Heart left ventricle (tissue), 13 donors: Measurements from ENCODE around the gene IZUMO2.

Experiments
- CTCF ChIP-seq, 12 donors: fragments of 200-600 bp; sonication (generic) in 4 of 12; IDR thresholded peaks; one replicate each; pipeline versions ENCODE4 v1.5.0 to v1.8.0; 2018 to 2022; ENCODE audit warnings: antibody characterized with exemption in 12 of 12, mild to moderate bottlenecking in 5 of 12
- POLR2A ChIP-seq, 2 donors: fragments of 450-650 bp; IDR thresholded peaks; one replicate each; pipeline ENCODE4 v1.6.1; 2017; ENCODE audit warnings: antibody characterized with exemption in 2 of 2, mild to moderate bottlenecking in 2 of 2, moderate library complexity in 2 of 2
- donor health status: ischemic (EF 13 %, LVEDD 7.1; RV severe dilation, severe dysfunction).
- donor health status: DM: no; HTN: yes; CAD: no.
- donor health status: DM: no; HTN: no; CAD: no.
- donor health status: ischemic (EF 25% LVEDD 6.9; RV normal size, moderate dysfunction).
- donor health status: ischemic (EF 25% LVEDD 5.7; RV mildly dilated, moderate dysfunction).
- donor health status: ischemic (EF 35%, LVEDD 5.7; RV mildly dilated, moderate dysfunction).
- donor health status: nonischemic (EF 11% LVEDD 7.7; RV severe dilation, severe dysfunction).
- donor health status: DM: yes; HTN: yes; CAD: no.
- donor health status: PGD.
- donor health status: ischemic (EF 29% LVEDD 5.4; RV normal size, mild dysfunction).
- donor health status: nonischemic (EF 23%, LVEDD 6.1; RV moderate dilation, normal function).

DNA sequence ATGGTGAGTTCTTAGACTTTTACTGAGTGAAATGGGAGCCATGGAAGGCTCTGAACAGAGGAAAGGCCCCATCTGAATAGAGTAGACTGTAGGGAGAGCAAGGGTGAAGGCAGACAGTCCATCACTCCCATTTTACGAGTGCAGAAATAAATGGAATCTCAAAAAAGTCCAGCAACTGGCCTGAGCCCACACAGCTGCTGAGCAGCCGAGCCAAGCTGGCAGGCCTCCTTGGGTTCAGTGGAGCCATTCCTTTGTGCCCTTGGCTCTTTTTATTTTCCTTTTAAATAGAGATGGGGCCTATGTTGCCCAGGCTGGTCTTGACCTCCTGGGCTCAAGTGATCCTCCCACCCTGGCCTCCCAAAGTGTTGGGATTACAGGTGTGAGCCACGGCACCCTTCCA, 39.3 kb upstream of the IZUMO2 start:
- TF ChIP-seq CTCF (IDR thresholded peaks at IDR 0.05), result no peak
- no peak for TF ChIP-seq POLR2A (IDR thresholded peaks at IDR 0.05)
